Measurements from ENCODE around the gene RAD50. TPM values are rescaled to one million over a fixed set of nuclear protein-coding genes. Genes with fewer than 3 reads are reported as not detected.
"Not testable (repeated sequence)": the region's sequence is repeated elsewhere in the genome, so short reads cannot be mapped to it uniquely, and the experiment has no call there.

Gene RAD50
- 37.0 TPM for total RNA-seq
- long read RNA-seq, full-length matches to known transcripts: 1 of 53 reads
- long read RNA-seq, partial matches to known transcripts: 46 of 53 reads
- long read RNA-seq, other reads (novel, unspliced or antisense): 6 of 53 reads

- DNase-seq: peak; percentile 98
- intact Hi-C loops (cut with micrococcal nuclease): no loop called here
- peak; percentile 99 for ATAC-seq
These were observed at the start of gene RAD50 for GRCh38 chr5:132556763-132557477. Gene RAD50 (plus strand): TSS chr5:132556977. CDS start chr5:132557325, 348 bp downstream.

- intact Hi-C loops (cut with micrococcal nuclease): no loop called here
- ATAC-seq: no peak
- DNase-seq: no peak
These were observed 46.7 kb upstream of the RAD50 start for GRCh38 chr5:132510076-132510475.

- ATAC-seq; intact Hi-C loops (cut with micrococcal nuclease); DNase-seq: not testable (repeated sequence)
These were observed 43.0 kb upstream of the RAD50 start for GRCh38 chr5:132513618-132514336.

- DNase-seq; intact Hi-C loops (cut with micrococcal nuclease); ATAC-seq: not testable (repeated sequence)
These were observed 34.7 kb upstream of the RAD50 start for GRCh38 chr5:132522067-132522466.

- intact Hi-C loops (cut with micrococcal nuclease); ATAC-seq; DNase-seq: not testable (repeated sequence)
These were observed 31.9 kb upstream of the RAD50 start for GRCh38 chr5:132524877-132525276.

GRCh38 chr5:132525299-132525724 lies 31.5 kb upstream of the RAD50 start:
- ATAC-seq: no peak
- no peak for DNase-seq
- intact Hi-C loops (cut with micrococcal nuclease): no loop called here

GRCh38 chr5:132526290-132526973 lies 30.3 kb upstream of the RAD50 start:
- intact Hi-C loops (cut with micrococcal nuclease): no loop called here
- ATAC-seq: peak; percentile 86
- DNase-seq: no peak

- no peak for ATAC-seq
- intact Hi-C loops (cut with micrococcal nuclease): no loop called here
- DNase-seq: no peak
These were observed 29.7 kb upstream of the RAD50 start for GRCh38 chr5:132526974-132527564.

GRCh38 chr5:132528021-132528420 lies 28.8 kb upstream of the RAD50 start:
- DNase-seq: no peak
- intact Hi-C loops (cut with micrococcal nuclease): no loop called here
- ATAC-seq: no peak

GRCh38 chr5:132528866-132529634 lies 27.7 kb upstream of the RAD50 start:
- intact Hi-C loops (cut with micrococcal nuclease): no loop called here
- ATAC-seq: no peak
- no peak for DNase-seq

GRCh38 chr5:132530946-132531345 lies 25.8 kb upstream of the RAD50 start:
- DNase-seq (no peak), ATAC-seq (no peak)
- intact Hi-C loops (cut with micrococcal nuclease): no loop called here

GRCh38 chr5:132539716-132540115 lies 17.1 kb upstream of the RAD50 start:
- DNase-seq: no peak
- ATAC-seq: no peak
- intact Hi-C loops (cut with micrococcal nuclease): no loop called here

GRCh38 chr5:132540149-132540548 lies 16.6 kb upstream of the RAD50 start:
- DNase-seq (no peak), ATAC-seq (no peak)
- intact Hi-C loops (cut with micrococcal nuclease): no loop called here

- ATAC-seq (no peak), DNase-seq (no peak)
- intact Hi-C loops (cut with micrococcal nuclease): no loop called here
These were observed 16.0 kb upstream of the RAD50 start for GRCh38 chr5:132540764-132541163.

- DNase-seq (no peak), ATAC-seq (no peak)
- intact Hi-C loops (cut with micrococcal nuclease): no loop called here
These were observed 13.1 kb upstream of the RAD50 start, which contains the start of gene IL5 for GRCh38 chr5:132543472-132544201. Gene IL5 (minus strand): TSS chr5:132543522. CDS start chr5:132543478, 44 bp downstream.

- no peak for ATAC-seq
- intact Hi-C loops (cut with micrococcal nuclease): no loop called here
- DNase-seq: no peak
These were observed 10.7 kb upstream of the RAD50 start for GRCh38 chr5:132546108-132546507.

GRCh38 chr5:132547269-132547668 lies 9.5 kb upstream of the RAD50 start:
- DNase-seq (no peak), ATAC-seq (no peak)
- intact Hi-C loops (cut with micrococcal nuclease): no loop called here

GRCh38 chr5:132548834-132549233 lies 7.9 kb upstream of the RAD50 start:
- ATAC-seq; intact Hi-C loops (cut with micrococcal nuclease); DNase-seq: not testable (repeated sequence)

Measured in left ventricle myocardium superior (tissue), 1 donor.